GM12873 (cell line): Measurements from ENCODE around the gene FGGY.

Experiments used
- CTCF ChIP-seq: IDR thresholded peaks from 2 replicates; pipeline ENCODE4 v1.5.1; 2012; ENCODE audit warnings: low read depth, mild to moderate bottlenecking, moderate library complexity, low read length, control low read depth; ENCODE audit not compliant: insufficient read depth; ENCODE audit errors: missing control alignments

Gene FGGY

GRCh38 chr1:59361766-59362165 is 64.9 kb downstream of the FGGY start:
- no peak for TF ChIP-seq CTCF

GRCh38 chr1:59364037-59364436 is 67.1 kb downstream of the FGGY start:
- TF ChIP-seq CTCF = no peak

GRCh38 chr1:59366346-59366745 is 69.5 kb downstream of the FGGY start:
- no peak for TF ChIP-seq CTCF

GRCh38 chr1:59367301-59368007 is 70.6 kb downstream of the FGGY start:
- no peak for TF ChIP-seq CTCF

- TF ChIP-seq CTCF = no peak
Measured at GRCh38 chr1:59368008-59368670, 71.2 kb downstream of the FGGY start.

- TF ChIP-seq CTCF = no peak
Measured at GRCh38 chr1:59375321-59376220, 78.7 kb downstream of the FGGY start.
